Measurements from ENCODE around the gene F8. TPM values are rescaled to one million over a fixed set of nuclear protein-coding genes. Genes with fewer than 3 reads are reported as not detected.

Gene F8
- total RNA-seq, 1 donor from 2014 or later = 1.8 TPM

DNA sequence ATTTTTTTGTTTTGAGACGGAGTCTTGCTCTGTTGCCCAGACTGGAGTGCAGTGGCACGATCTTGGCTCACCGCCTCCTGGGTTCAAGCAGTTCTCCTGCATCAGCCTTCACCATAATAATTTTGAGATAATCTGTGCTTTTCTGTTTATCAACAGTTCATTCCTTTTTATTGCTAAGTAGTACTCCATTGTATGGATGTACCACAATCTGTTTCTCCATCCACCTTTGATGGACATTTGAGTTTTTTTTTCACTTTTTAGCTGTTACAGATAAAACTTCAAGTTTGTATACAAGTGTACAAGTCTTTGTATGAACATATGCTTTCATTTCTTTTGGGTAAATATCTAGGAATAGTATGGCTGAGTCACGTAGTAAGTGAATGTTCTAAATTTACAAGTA lies 13.2 kb upstream of the F8 start:
- TF ChIP-seq, protein P1, sequence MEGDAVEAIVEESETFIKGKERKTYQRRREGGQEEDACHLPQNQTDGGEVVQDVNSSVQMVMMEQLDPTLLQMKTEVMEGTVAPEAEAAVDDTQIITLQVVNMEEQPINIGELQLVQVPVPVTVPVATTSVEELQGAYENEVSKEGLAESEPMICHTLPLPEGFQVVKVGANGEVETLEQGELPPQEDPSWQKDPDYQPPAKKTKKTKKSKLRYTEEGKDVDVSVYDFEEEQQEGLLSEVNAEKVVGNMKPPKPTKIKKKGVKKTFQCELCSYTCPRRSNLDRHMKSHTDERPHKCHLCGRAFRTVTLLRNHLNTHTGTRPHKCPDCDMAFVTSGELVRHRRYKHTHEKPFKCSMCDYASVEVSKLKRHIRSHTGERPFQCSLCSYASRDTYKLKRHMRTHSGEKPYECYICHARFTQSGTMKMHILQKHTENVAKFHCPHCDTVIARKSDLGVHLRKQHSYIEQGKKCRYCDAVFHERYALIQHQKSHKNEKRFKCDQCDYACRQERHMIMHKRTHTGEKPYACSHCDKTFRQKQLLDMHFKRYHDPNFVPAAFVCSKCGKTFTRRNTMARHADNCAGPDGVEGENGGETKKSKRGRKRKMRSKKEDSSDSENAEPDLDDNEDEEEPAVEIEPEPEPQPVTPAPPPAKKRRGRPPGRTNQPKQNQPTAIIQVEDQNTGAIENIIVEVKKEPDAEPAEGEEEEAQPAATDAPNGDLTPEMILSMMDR (IDR thresholded peaks at IDR 0.05; ENCODE audit: partially characterized antibody, unreplicated experiment) = no peak
- Mint-ChIP-seq H3K27ac (ENCODE audit: unreplicated experiment) (no peak overlapping the region), H3K27me3 (ENCODE audit: unreplicated experiment) (no peaks in the 10 kb centered on the region), H3K36me3 (ENCODE audit: unreplicated experiment) (peaks cover 24% of the 10 kb centered on the region), H3K4me3 (ENCODE audit: unreplicated experiment) (no peak overlapping the region), H3K9me3 (ENCODE audit: unreplicated experiment) (no peaks in the 10 kb centered on the region), H3K4me1 (ENCODE audit: low read depth, unreplicated experiment) (no peaks in the 10 kb centered on the region)
- DNase-seq = no peak

DNA sequence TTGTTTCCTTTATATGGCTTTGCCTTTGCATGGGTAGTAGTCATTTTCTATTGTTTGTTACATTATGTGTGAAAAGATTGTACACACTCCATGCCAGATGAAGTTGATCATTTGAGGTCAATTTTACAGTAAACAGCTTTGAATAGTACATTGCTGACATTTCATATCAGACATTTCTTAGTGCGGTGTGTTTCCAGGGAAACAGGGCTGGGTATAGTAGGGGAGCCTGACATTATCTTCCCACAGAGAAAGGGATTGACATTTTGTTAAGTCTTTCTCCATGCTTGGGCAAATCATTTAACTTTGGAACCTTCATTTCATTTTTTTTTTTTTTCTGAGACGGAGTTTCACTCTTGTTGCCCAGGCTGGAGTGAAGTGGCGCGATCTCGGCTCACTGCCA lies 9.1 kb upstream of the F8 start:
- TF ChIP-seq, protein P1 (IDR thresholded peaks at IDR 0.05; ENCODE audit: partially characterized antibody, unreplicated experiment) = no peak
- H3K4me1 Mint-ChIP-seq (ENCODE audit: low read depth, unreplicated experiment) = peaks cover 5% of the 10 kb centered on the region
- H3K36me3 Mint-ChIP-seq (ENCODE audit: unreplicated experiment) = peaks cover 15% of the 10 kb centered on the region
- H3K27me3 Mint-ChIP-seq (ENCODE audit: unreplicated experiment) = peaks cover 2% of the 10 kb centered on the region
- H3K27ac Mint-ChIP-seq (ENCODE audit: unreplicated experiment) = no peak overlapping the region
- H3K9me3 Mint-ChIP-seq (ENCODE audit: unreplicated experiment) = no peaks in the 10 kb centered on the region
- no peak overlapping the region for H3K4me3 Mint-ChIP-seq (ENCODE audit: unreplicated experiment)
- no peak for DNase-seq

DNA sequence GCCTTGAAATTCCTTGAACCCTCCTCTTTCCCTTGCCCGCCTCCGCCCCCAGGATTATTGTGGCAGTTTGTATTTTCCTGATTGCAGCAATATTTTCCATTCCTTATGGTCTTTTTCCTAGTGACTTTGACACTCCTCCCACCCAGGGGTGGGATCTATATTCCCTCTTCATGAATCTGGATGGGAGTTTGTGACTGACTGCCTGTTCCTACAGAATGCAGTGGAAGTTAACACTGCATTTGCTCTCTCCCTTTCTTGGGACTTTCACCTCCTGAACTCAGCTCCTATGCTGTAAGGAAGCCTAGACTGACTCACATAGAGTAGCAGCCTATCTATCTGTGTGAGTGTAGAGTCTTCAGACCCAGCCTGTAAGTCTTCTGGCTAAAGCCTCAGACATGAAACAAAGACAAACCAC lies 6.4 kb upstream of the F8 start:
- H3K36me3 Mint-ChIP-seq (ENCODE audit: unreplicated experiment) = no peaks in the 10 kb centered on the region
- TF ChIP-seq, protein P1 (IDR thresholded peaks at IDR 0.05; ENCODE audit: partially characterized antibody, unreplicated experiment) = no peak
- H3K27ac Mint-ChIP-seq (ENCODE audit: unreplicated experiment) = no peak overlapping the region
- H3K27me3 Mint-ChIP-seq (ENCODE audit: unreplicated experiment) = peaks cover 4% of the 10 kb centered on the region
- DNase-seq = no peak
- no peaks in the 10 kb centered on the region for H3K9me3 Mint-ChIP-seq (ENCODE audit: unreplicated experiment)
- H3K4me3 Mint-ChIP-seq (ENCODE audit: unreplicated experiment) = peak overlapping the region; percentile 73
- peaks cover 5% of the 10 kb centered on the region for H3K4me1 Mint-ChIP-seq (ENCODE audit: low read depth, unreplicated experiment)

DNA sequence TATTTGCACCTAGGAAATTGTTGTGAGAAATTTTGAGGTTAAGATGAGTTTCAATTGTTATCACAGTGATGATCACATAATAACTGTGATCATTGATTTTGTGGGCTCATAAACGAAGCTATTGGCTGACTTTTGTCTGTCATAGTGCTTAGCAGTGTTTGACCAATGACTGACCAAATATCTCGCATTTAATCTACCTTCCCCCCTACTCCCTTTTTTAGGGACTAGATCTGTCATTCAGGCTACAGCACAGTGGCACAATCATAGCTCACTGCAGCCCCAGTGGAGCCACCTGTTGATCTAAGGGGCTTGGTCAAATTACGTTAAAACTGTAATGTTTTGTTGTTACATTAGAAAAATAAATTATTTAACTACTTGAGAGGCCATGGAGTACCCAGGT lies 5.6 kb upstream of the F8 start:
- no peaks in the 10 kb centered on the region for H3K9me3 Mint-ChIP-seq (ENCODE audit: unreplicated experiment)
- H3K4me1 Mint-ChIP-seq (ENCODE audit: low read depth, unreplicated experiment) = peaks cover 5% of the 10 kb centered on the region
- TF ChIP-seq, protein P1 (IDR thresholded peaks at IDR 0.05; ENCODE audit: partially characterized antibody, unreplicated experiment) = no peak
- H3K4me3 Mint-ChIP-seq (ENCODE audit: unreplicated experiment) = peak overlapping the region; percentile 86
- H3K27ac Mint-ChIP-seq (ENCODE audit: unreplicated experiment) = peak overlapping the region; percentile 96
- no peaks in the 10 kb centered on the region for H3K36me3 Mint-ChIP-seq (ENCODE audit: unreplicated experiment)
- no peak for DNase-seq
- H3K27me3 Mint-ChIP-seq (ENCODE audit: unreplicated experiment) = peaks cover 4% of the 10 kb centered on the region

DNA sequence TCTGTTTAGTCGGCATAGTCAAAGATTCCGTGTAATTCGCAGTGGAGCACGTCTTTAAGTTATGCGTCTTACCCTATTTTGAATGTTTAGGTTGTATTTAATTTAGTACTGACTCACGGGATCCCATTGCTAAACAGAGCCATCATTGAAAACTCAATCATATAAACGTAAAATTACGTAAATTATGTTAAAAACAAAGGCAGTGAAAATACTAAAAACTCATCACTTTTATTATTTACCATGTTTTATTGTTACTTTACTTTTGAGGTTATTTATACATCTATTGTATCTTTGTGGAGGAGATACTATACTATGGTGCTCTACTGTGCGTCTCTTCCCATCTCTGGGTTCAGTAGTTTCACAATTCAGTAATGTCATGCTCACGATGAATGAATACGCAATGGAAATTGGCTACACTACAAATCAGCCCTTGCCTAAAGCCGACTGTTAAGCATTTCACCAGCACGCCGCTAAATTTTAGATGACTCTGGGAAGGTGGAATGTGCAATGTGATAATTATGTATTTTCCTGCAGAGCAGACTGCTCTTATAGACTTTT lies 5.1 kb upstream of the F8 start:
- no peak for DNase-seq
- peaks cover 5% of the 10 kb centered on the region for H3K4me1 Mint-ChIP-seq (ENCODE audit: low read depth, unreplicated experiment)
- TF ChIP-seq, protein P1 (IDR thresholded peaks at IDR 0.05; ENCODE audit: partially characterized antibody, unreplicated experiment) = no peak
- no peaks in the 10 kb centered on the region for H3K9me3 Mint-ChIP-seq (ENCODE audit: unreplicated experiment)
- H3K4me3 Mint-ChIP-seq (ENCODE audit: unreplicated experiment) = peak overlapping the region; percentile 86
- H3K27me3 Mint-ChIP-seq (ENCODE audit: unreplicated experiment) = peaks cover 4% of the 10 kb centered on the region
- peak overlapping the region; percentile 96 for H3K27ac Mint-ChIP-seq (ENCODE audit: unreplicated experiment)
- H3K36me3 Mint-ChIP-seq (ENCODE audit: unreplicated experiment) = no peaks in the 10 kb centered on the region

Data from glutamatergic neuron (in vitro differentiated cells).